A673 (cell line): ENCODE data around the gene GPATCH3.

Experiments
- EZH2 ChIP-seq: fragments of 200-600 bp; sonication (generic); IDR thresholded peaks from 2 replicates; pipeline ENCODE4 v1.6.1; 2017; ENCODE audit warnings: borderline replicate concordance, low read depth, mild to moderate bottlenecking, mixed read lengths, antibody characterized with exemption, low read length; ENCODE audit not compliant: poor library complexity, severe bottlenecking
- TF ChIP-seq, protein P1 (sequence below): fragments of 300-800, 200-600 bp; sonication (generic); conservative IDR thresholded peaks from 2 replicates; pipeline ENCODE4 v1.5.1; 2017; ENCODE audit warnings: low read depth, mild to moderate bottlenecking, antibody characterized with exemption, low read length, moderate library complexity, mixed read lengths

DNA sequence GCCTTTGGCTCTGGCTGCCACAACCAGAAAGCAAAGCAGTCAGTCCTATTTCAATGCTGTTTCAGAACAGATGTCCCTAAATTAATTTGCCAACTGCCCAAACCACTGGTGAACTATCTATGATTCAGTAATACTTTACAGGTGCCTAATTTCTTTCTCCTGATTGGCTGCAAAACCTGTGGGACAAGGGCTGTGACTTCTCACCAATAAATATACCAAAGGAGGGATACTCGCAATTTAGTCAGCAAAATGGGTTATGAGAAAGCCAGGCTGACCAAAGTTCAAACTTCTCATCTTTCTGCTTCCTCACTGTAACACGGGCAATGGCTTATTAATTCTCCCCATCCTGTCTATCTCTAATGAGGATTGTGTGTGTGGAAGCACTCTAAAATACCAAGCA is 22.9 kb downstream of the GPATCH3 start:
- TF ChIP-seq, protein P1, sequence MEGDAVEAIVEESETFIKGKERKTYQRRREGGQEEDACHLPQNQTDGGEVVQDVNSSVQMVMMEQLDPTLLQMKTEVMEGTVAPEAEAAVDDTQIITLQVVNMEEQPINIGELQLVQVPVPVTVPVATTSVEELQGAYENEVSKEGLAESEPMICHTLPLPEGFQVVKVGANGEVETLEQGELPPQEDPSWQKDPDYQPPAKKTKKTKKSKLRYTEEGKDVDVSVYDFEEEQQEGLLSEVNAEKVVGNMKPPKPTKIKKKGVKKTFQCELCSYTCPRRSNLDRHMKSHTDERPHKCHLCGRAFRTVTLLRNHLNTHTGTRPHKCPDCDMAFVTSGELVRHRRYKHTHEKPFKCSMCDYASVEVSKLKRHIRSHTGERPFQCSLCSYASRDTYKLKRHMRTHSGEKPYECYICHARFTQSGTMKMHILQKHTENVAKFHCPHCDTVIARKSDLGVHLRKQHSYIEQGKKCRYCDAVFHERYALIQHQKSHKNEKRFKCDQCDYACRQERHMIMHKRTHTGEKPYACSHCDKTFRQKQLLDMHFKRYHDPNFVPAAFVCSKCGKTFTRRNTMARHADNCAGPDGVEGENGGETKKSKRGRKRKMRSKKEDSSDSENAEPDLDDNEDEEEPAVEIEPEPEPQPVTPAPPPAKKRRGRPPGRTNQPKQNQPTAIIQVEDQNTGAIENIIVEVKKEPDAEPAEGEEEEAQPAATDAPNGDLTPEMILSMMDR: no peak
- TF ChIP-seq EZH2: no peak
